Raji (cell line): Measurements from ENCODE around the gene SS18L1.

Experiments
- POLR2A ChIP-seq: IDR thresholded peaks from 2 replicates; pipeline ENCODE4 v1.6.1; 2011; ENCODE audit warnings: low read depth, low read length, control low read depth; ENCODE audit not compliant: insufficient read depth

SS18L1 gene

DNA sequence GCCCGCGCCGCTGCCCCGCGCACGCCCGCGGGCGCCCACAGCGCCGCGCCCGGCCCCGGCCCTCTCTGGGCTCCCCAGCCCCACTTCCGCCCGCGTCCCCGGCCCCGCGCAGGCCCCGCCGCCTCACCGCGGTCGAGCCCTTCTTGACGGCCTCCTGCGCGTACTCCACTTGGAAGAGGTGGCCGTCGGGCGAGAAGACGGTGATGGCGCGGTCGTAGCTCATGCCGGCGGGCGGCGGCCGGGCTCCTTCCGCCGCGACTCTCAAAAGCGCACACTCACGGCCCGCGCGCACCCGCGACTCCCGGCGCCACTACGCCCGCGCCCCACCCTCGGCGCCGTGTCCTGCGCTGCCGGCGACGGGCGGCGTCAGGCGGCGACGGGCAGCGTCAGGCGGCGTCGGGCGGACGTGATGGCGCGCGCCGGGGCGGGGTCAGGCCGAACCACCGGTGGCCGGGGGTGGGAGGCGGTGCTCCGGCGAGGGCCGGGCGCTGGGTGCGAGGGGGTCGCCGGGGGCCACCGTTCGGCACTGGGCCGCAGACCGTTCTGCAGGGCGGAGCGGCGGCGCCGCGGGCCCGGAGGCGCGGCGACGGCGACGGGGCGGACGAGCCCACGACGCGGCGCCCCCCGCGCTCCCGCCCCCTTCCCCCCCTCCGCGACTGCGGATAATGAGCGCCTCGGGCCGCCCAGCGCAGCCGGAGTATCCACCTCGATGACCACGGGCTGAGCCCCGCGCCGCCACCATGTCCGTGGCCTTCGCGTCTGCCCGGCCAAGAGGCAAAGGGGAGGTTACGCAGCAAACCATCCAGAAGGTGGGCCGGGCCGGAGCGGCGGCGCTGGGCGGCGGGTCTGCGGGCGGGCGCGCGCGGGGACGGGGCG, at the start of gene SS18L1, which contains the start of gene PSMA7:
SS18L1 (plus strand) TSS at position 689 of the 876 bp plus-strand sequence; CDS start at position 741, 52 bp downstream.
PSMA7 (minus strand) TSS at position 314 of the 876 bp plus-strand sequence; CDS start at position 223, 91 bp downstream.
- peak; percentile 70 for TF ChIP-seq POLR2A

- no peak for TF ChIP-seq POLR2A
These were observed 46.9 kb upstream of the SS18L1 start for GRCh38 chr20:62096421-62097380.

GRCh38 chr20:62097881-62098407, 45.6 kb upstream of the SS18L1 start:
- TF ChIP-seq POLR2A, result no peak

- no peak for TF ChIP-seq POLR2A
These were observed 42.5 kb upstream of the SS18L1 start for GRCh38 chr20:62101078-62101477.

DNA sequence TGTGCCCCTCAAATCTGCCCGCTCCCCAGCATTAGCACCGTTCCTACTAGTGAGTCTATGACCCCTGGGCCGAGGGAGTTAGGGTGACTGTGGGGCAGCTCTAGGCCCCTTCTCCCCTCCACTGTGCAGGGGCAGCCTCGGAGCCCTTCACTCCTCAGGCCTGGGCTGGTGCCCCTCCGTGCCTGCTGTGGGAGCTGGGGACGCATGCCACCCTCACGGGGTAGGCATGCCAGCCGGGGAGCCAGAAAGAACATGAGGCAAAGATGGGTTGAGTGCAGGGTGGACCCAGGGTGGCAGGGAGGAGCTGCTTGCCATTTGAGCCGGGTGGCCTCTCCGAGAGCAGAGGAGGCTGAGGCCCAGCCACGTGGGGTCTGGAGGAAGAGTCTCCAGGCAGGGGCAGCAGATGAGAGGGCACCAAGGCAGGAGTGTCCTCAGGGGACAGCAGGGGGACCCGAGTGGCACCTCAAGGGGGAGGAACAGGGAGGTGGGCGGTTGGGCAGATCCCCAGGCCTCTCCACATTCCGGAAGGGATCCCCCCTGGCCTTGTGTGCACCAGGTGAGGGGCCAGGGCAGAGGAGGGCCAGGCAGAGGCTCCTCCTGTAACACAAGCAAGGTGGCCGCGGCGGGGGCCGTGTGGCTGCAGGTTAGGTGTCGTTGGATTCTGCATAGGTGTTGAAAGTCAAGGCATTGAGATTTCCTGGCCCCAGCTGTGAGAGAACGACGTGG, 39.9 kb upstream of the SS18L1 start:
- no peak for TF ChIP-seq POLR2A

DNA sequence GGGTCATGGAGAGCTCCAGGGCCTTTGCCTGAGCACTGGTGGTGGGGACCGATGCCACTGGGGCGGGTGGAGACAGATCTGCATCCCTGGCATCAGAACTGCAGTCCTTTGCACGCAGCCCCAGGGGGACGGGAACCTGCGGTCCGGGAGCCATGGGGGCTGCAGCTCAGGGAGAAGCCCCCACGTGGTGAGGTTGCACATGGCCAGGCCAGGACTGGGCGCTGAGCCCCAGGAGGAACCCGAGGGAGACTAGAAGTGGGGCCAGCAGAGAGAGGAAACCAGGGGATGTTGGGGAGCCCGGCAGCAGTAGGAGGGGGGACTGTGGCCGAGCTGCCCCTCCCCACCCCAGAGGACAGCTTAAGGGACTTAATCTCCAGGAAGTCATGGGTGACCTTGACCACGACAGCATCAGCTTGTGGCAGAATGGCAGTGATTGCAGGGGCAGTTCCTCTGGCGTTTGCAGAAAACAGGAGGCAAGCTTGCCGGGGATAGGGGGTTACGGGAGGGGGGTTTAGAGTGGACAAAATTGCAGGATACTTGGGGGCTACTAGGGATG, 39.3 kb upstream of the SS18L1 start:
- TF ChIP-seq POLR2A, result no peak

- TF ChIP-seq POLR2A, result no peak
These were observed 38.7 kb upstream of the SS18L1 start for GRCh38 chr20:62104791-62105345.

- no peak for TF ChIP-seq POLR2A
These were observed 38.0 kb upstream of the SS18L1 start for GRCh38 chr20:62105592-62105991.

- TF ChIP-seq POLR2A, result no peak
These were observed 32.4 kb upstream of the SS18L1 start for GRCh38 chr20:62111148-62111547.

DNA sequence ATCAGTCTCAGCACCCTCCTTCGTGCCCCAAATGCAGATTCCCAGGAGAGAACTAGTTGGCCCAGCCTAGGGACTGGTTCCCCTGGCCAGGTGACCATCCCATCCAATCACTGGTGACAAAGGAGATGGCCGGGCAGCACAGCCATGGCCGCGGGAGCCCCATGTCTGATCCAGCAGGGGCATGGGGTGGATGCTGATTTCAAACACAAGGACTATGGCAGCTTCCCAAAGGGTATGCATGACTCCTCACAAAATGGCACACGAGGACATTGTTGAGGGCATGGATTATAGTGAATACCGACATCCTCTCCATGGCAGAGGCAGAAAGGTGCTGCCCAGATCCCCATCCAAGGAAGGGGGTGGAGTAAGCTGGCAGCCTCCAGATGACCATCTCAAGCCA, 31.2 kb upstream of the SS18L1 start:
- no peak for TF ChIP-seq POLR2A

DNA sequence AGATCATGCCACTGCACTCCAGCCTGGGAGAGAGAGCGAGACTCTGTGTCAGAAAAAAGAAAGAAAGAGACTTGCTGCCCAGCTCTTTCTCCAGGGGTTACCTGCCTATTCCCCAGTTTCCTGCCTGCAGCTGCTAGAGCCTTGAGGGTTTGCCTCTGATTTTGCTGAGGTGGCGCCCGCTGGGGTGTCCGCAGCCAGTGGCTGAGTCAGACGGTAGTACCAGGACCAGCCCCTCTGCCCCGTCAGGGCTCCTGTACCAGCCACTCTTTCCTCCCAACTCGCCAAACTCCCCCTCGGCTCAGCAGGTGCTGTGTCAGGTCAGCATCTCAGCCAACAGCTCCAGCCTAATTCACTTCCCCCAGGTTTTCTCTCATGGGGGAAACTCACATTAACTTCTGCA, 28.7 kb upstream of the SS18L1 start:
- TF ChIP-seq POLR2A, result no peak

DNA sequence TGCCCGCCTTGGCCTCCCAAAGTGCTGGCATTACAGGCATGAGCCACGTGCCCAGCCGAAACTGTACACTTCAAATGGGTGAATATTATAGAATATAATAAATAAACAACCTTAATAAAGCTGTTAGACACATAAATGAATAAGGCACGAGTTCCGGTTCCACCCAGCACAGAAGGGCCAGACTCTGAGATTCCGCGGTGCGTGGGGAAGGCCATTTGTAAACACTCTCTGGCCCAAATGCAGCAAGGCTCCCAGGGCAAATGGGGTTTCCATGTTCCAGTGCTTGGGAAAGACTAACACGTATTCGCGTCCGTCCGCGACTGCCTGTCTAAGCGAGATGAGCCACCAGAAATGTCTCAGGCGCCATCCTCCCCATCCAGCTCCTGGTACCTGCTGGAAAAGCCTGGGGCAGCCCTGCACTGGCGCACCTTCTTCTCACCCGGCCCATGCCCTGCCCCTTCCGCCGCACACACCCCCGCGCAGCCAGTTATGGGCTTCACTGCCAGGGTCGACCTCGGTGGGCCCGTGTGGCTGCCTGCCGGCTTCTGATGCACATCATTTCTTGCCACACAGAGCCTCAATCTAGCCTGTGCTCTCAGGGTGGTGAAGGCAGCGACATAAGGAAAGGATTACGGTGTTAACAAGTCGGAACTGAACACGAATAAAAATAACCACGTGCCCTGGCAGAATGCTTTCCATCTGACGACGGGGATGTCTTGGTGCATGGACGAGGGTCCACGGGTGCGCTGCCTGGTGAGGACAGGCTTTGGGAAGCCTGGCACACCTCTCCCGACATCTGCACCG, 26.8 kb upstream of the SS18L1 start:
- TF ChIP-seq POLR2A, result no peak

GRCh38 chr20:62117362-62117646, 26.3 kb upstream of the SS18L1 start:
- no peak for TF ChIP-seq POLR2A
